ENCODE results near the gene XG.
"Not testable (repeated sequence)": the region's sequence is repeated elsewhere in the genome, so short reads cannot be mapped to it uniquely, and the experiment has no call there.

The XG gene

DNA sequence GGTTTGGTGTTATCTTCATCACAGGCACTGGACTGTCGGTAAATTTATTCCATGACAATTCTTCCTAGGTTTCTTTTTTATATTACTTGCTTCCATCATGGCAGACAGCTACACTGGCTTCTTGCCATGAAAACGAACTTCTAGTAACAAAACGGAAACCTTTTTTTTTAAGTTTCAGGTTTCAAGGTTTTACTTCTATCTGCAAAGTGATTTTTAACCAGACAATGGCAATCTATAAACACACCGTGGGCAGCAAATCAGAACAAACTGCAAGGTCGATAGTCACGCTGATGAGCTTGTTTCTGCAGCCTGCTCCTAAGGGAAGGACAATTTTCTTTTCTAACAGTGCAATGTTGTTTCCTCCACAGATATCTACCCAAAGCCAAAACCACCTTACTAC lies 29.9 kb downstream of the XG start:
- no peak for DNase-seq

DNA sequence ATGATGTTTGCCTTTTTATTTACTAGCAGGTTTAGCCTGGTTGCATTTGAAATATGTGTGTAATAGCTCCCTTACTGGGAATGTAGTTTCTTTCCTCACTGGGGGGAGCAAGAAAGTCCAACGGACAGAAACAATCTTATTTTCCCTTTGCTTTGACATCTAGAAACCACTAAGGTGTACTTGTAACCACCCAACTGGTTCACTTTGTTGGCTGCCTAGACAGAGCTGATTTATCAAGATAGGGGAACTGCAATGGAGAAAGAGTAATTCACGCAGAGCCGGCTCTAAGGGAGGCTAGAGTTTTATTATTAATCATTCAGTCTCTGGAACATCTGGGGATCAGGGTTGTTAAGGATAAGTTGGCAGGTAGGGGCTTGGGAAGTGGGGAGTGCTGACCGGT lies 30.3 kb downstream of the XG start:
- DNase-seq: no peak

DNA sequence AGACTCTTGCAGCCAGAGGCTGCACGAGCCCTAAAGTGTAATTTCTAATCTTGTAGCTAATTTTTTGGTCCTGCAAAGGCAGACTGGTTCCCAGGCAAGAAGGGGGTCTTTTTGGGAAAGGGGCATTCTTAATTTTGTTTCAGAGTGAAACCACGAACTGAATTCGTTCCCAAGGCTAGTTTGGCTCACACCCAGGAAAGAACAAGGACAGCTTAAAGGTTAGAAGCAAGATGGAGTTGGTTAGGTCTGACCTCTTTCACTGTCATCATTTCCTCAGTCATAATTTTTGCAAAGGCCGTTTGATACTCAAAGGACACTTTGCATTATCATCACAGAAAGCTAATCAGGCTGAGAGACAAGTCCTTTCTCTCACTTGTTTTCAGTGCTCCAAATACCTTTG lies 30.9 kb downstream of the XG start:
- no peak for DNase-seq

DNA sequence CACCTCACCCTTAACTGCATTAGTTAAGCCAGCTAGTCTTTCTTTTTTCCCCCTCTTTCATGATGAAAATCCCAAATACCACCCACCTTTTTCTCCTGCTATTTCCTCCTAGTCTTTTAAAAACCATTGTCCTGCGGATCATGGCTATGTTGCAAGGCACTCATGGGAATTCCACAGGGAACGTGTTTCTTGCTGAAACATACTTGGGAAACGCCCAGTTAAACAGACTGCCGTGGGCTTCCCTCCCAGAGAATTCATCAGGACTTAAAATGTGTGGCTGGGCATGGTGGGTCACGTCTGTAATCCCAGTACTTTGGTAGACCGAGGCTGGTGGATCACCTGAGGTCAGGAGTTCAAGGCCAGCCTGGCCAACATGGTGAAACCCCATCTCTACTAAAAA lies 32.2 kb downstream of the XG start:
- no peak for DNase-seq

DNA sequence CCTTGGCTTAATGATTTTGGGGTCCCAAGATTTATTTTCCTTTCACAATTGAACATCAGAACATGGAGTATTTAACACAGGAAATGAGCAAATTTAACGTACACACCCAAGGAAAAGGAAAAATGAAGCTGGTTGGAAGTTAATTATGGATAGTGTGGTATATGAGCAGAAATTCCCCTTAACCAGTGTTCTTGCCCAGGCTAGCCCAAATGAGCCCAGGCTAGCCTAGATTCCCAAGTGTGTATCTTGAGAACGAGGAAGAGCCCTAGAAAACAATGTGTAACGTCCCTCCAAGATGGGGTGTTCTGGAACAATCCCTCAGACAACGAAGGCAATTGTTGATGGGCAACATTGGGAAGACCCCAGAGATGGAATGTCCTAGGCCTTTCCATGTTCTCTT lies 33.7 kb downstream of the XG start:
- DNase-seq: no peak

DNA sequence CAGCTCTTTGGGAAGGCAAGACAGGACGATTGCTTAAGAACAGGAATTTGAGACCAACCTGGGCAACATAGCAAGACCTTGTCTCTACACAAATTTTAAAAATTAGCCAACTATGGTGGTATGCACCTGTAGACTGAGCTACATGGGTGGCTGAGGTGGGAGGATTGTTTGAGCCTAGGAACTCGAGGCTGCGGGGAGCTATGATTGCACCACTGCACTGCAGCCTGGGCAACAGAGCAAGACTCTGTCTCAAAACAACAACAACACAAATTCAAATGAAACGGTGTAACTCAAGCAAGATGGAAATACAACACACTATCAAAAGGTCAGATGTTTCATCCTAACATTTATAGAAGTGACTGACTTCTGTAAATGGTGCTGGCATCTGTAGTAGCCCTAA lies 37.1 kb downstream of the XG start:
- DNase-seq: no peak

DNA sequence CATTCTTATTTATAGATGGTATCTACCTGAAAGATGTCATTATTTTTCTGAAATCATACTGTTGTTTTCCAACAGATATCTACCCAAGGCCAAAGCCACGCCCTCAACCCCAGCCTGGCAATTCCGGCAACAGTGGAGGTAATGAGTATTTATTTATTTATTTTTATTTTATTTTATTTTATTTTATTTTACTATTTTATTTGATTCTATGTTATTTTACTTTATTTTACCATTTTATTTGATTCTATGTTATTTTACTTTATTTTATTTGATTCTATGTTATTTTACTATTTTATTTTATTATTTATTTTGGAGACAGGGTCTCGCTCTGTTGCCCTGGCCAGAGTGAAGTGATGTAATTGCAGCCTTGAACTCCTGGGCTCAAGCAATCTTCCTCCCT lies 37.7 kb downstream of the XG start:
- DNase-seq: no peak

DNA sequence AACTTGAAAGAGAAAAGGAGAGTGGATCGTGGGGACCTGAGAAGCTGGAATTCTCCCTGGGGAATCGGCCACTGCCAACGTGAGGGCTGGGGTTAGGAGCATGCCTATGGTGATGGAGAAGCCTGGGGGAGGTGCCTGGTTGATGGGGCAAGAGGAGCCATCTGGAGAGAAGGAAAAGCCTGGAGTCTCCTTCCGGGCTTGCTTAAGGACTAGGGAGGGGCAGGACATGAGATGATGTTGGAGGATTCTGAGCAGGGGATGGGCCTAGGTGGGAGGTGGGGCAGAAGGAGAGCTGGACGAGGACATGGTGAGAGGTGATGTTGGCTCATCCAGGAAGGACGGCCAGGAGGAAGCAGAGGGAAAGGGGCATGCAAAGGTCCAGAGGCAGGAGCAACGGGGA lies 41.9 kb downstream of the XG start:
- DNase-seq: no peak

DNA sequence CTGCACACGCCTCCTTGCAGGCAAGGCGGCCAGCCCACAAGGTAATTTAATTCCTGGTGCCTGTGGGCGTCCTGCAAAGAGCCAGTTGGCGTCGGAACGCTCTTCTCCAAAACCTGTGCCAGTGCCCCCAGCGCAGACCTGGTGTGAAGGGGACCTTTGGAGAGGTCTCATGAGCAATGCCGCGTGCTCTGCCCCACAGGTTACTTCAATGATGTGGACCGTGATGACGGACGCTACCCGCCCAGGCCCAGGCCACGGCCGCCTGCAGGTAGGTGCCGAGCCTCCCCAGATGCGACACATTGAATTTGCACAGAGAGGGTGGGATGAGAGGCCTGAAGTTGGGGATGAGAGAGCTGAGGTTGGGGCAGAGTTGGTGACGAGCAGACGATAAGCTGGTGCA lies 42.5 kb downstream of the XG start:
- DNase-seq: no peak

DNA sequence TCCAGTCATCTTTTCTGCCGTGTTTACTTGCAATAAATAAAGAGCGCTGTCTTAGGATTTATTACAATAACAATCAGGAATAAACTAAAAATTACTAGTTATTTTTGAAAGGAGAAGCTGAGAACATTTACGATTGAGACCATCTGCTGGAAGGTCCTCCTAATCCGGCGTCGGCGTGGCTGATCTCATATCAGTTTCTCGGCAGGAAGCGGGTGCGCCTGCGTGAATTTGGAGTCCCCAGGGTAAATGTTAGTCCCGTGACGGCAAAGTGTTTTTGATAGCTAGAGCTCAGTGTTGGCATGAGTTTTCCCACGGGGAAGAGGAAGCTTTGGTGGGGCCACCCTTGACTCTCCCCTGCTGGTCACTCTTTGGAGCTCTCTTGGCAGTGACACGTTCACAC lies 45.0 kb downstream of the XG start:
- not testable (repeated sequence) for DNase-seq

DNA sequence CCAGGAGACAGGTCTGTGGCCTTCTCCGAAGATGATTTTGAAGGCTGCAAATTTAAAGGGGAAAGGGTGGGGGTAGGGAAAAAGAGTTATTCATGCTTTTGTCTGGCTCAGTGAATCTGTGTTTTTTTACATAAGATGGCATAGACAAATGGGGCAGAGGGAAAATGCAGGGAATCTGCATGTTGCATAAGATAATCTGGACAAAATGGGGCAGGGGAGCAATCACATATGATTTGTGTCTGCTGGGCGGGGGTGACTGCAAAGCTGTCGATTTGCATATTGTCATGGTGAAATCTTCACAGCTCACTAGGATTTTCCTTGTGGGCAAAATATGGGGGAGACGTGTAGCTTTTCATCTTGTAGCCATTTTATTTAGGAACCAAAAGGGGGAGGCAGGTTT lies 47.5 kb downstream of the XG start:
- no peak for DNase-seq

DNA sequence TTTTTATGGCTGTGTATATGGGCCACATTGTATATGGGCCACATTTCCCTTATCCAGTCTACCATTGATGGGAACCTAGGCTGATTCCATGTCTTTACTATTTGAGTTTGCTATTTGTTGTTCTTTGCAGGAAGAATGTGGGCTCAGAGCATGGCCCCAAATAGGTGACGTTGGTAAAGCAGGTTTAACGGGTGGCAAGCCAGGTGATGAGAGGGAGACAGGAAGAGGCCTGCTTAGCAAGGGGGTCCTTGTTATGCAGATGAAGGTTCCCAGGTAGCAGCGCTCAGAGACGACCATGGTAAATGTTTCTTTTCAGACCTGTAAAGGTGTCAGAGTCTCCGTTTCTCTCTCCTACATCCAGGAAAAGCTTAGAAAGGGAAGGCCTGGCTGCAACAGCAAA lies 48.1 kb downstream of the XG start:
- not testable (repeated sequence) for DNase-seq

DNA sequence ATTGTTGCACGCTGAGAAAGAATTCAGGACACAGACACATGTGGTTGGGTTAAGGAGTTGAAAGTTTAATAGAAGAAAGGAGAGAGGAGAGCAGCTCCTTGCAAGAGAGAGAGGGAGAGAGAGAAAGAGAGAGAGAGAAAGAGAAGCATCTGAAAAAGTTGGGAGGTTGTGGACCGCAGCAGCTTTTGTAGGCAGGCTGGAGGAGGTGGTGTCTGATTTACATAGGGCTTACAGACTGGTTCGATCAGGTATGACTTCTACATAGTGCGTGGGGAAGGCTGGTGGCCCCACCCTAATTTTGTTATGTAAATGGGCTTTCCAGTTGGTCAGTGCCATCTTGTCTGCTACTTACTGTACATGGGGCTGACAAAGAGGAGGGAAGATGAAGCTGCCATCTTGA lies 49.4 kb downstream of the XG start:
- no peak for DNase-seq

DNA sequence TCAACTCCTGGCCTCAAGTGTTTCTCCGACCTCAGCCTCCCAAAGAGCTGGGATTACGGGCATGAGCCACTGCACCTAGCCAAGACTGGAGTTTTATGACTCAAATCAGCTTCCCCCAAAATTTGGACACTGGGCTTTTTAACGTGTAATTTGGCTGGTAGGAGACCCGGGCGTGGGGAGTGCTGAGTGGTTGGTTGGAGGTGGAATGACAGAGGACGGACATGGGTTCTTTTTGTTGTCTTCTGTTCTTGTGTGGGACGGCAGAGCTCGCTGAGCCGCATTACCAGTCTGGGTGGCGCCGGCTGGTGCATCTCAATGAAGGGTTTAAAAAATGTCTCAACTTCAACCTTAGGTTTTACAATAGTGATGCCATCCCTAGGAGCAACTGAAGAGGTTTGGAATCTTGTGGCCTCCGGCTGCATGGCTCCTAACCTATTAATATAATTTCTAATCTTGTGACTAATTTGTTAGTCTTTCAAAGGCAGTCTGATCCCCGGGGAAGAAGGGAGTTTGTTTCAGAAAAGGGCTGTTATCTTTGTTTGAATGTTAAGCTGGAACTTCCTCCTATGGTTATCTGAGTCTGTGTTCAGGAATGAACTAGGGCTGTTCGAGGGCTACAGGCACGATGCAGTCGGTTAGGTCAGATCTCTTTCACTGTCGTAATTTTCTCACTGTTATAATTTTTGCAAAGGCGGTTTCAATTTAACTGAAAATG lies 50.7 kb downstream of the XG start:
- DNase-seq: not testable (repeated sequence)

DNA sequence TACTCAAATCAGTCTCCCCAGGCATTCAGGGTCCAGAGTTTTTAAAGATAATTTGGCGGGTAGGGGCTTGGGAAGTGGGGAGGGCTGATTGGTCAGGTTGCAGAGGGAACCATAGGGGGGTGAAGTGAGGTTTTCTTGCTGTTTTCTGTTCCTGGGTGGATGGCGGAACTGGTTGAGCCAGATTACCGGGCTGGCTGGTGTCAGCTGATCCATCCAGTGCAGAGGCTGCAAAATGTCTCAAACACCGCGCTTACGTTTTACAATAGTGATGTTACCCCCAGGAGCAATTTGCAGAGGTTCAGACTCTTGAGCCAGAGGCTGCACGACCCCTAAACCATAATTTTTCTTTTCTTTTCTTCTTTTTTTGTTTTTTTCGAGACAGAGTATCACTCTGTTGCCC lies 51.6 kb downstream of the XG start:
- not testable (repeated sequence) for DNase-seq

DNA sequence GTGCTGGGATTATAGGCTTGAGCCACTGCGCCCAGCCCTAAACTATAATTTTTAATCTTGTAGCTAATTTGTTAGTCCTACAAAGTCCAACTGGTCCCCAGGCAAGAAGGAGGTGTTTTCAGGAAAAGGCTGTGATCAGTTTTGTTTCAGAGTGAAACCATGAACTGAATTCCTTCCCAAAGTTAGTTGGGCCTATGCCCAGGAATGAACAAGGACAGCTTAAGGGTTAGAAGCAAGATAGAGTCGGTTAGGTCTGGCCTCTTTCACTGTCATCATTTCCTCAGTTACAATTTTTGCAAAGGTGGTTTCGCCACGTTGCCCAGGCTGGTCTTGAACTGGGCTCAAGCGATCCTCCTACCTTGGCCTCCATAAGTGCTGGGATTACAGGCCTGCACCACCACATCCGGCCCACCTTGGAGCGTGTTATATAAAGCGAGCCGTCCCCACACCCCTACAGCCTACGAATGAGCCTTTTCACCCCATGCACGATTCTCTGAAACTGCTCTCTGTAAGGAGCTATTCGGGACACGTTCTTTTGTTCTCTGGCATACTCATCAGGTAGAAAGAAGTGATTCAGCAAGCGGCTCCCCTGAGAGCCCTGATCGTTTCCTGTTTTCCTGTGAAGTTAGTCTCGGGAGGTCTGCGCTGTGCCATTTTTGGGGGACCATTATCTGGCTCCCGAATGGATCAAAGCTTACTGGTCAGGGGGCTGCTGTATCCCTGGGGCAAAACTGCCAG lies 52.4 kb downstream of the XG start:
- not testable (repeated sequence) for DNase-seq

DNA sequence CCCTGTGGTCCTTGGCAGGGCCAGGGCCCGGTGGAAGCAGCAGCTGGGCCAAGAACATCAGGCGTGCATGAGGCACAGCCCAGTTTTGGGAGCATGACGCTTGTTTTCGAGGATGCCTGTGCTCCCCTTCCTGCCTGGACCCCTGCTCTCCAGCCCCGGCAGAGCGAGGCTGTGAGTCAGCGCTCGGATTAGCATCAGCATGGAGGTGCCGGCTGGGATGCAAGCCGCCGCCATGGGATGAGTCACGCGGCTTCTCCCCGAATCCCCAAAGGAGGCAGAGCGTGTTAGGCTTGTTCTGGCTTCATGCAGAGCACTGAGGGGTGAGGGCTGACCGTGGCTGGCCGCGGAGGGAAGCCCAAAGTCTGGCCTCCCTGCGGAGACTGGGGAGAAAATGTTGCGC lies 53.0 kb downstream of the XG start:
- not testable (repeated sequence) for DNase-seq

DNA sequence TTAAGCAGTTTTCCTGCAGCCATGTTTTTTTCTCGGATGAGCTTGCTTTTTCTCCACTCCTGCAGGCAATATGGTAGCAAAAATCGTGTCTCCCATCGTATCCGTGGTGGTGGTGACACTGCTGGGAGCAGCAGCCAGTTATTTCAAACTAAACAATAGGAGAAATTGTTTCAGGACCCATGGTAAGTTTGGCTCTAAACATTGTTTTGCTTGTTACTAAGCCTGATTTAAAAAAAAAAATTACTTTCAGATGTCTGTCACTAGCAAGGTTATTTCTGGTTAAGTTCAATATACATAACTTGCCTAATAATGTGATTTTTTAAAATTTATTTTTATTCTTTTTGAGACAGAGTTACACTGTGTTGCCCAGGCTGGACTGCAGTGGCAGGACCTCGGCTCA lies 59.4 kb downstream of the XG start:
- DNase-seq: no peak

DNA sequence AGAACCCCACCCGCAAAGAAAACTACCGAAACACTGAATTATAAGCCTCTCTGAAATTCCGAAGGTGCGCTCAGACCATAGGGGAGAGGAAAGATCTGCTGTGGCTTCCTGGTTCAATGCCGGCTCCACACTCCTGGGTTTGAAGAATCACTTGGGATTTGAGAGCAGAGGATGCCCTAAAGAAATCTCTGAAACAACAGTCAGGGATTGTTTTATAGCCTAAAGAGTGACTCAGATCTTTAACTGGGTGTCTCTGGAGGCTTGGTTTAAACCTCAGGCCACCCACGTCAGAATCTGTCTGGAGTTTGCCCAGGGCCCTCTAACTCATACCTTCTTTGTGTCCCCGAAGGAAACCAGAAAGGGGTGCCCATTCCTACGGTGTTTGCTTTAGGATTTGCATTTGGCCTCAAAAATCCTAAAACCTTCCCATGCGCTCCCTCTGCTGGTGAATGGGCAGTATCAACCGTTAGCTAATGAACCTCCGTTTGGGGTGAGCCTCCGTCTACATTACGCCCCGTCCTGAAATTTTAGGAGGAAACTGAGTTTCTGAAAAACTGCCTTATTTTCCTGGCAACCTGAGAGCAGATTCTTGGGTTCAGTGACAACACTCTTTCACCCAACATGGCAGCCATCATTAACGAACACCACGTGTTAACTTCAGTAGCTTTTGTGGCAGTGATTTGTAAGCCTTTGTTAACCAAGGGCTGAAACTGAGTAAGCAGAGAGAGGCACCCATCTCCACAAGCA lies 60.5 kb downstream of the XG start:
- DNase-seq: peak; percentile 30

DNA sequence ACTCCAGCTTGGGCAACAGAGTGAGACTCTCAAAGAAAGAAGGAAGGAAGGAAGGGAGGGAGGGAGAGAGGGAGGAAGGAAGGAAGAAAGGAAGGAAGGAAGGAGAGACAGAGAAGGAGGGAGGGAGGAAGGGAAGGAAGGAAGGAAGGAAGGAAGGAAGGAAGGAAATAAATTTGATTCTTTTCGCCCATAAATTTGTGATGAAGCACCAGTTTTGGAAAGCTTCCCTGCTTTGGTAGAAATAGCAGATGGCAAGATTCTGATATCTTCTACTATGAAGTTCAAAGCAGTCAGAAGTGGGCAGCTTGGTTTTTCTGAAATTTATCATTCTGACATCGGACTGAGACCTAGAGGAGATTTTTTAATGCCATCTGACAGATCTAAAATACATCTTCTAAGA lies 65.2 kb downstream of the XG start:
- DNase-seq: no peak

DNA sequence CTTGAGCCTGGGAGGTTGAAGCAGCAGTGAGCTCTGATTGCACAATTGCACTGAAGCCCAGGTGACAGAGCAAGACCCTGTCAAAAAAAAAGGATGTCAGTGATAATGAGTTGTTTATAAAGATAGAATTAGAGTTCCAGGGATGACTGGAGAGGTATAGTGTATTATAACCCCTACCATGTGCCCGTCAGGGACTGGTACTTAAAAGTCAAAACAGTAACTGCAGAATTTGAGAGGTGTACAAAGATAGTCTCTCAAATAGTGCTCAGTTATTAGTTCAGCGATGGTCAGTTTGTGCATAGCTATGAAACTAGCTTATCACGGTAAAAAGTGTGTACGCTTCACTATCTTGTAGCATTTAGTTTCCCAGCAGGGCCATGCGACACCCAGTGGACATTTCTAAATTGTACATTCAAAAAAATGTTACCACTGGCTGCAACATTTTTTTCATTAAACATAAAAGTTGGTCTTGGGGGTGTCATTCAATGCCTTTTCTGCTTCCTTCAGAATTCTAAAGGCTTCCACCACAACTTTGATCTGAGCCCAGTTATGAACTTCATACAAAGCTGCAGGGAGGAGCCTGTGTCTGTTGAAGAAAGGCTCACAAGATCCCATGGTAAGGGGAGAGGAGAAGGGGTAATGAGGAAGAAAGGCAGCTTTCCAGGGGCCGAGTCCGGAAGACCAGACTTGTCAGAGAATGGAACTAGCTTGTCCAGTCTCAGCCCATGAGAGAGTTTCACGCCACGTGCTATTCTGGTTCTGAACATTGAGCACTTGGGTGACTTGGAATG lies 67.7 kb downstream of the XG start:
- no peak for DNase-seq

DNA sequence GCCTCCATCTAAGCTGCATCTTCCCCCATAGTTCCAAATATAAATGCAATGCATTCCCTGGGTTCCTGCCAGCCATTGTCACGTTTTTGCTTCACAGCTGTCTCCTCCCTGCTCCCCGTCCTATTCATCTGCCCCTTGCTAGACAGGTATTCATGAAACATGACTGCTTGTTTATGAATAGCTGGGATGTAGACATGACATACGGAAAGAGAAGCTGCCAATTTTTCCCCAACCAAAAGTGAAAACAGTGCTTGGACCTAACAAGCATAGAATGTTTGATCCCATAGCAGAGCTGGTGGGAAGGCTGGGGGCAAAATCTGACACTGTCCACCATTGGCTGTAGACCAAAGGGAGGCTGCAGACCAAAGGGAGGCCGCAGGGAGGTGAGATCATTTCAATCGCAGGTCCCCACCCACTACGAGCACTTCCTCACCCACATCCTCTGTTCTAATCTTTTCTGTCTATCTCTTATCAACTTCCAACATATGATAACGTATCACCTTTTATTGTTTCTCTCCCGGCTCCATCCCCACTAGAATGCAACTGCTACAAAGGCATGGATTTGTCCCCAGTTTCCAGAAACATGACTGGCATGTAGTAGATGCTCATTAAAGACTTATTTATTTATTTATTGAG lies 68.4 kb downstream of the XG start:
- DNase-seq: no peak

Measured in central memory CD4-positive, alpha-beta T cell (primary cell).